Stimulated activated naive CD8-positive, alpha-beta T cell treated with anti-CD3 and anti-CD28 coated beads, Interleukin-15, Interleukin-2, amounts not matched to agents 100 ng/mL and 50 ng/mL, for 24 hours (primary cell): ENCODE measurements around the gene MTCL1.

Source experiments
- H3K27ac Mint-ChIP-seq: one replicate; pipeline ENCODE4 v1.8.0; 2021; ENCODE audit warnings: mild to moderate bottlenecking, mixed read lengths
- H3K27me3 Mint-ChIP-seq: one replicate; pipeline ENCODE4 v1.8.0; 2021; ENCODE audit warnings: mixed read lengths
- H3K36me3 Mint-ChIP-seq: one replicate; pipeline ENCODE4 v1.8.0; 2021; ENCODE audit warnings: low read depth, mixed read lengths
- H3K4me1 Mint-ChIP-seq: one replicate; pipeline ENCODE4 v1.8.0; 2021; ENCODE audit warnings: low read depth, mixed read lengths
- H3K4me3 Mint-ChIP-seq: one replicate; pipeline ENCODE4 v1.8.0; 2021; ENCODE audit warnings: mild to moderate bottlenecking, mixed read lengths
- H3K9me3 Mint-ChIP-seq: one replicate; pipeline ENCODE4 v1.8.0; 2021; ENCODE audit warnings: mixed read lengths

MTCL1 gene

DNA sequence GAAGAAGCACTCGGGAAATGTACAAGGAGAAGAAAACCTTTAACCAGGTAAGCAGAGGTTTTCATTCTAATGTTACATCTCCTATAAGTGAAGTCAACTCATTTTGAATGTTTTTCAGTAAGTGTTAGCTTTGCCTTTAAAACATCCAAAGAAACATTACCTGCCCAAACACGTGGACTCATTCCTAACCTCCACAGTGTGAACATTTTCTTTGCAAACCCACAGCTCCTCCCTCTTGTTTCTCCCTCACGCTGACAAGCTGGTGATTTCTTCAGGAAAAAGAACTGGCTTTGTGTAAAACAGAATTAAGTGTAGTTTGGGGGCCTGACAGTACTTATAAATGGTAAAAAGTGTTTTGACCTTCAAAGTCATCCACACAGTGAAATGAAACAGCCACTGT lies 72.5 kb downstream of the MTCL1 start:
- Mint-ChIP-seq H3K4me3 (no peak overlapping the region), H3K27ac (no peak overlapping the region), H3K36me3 (no peaks in the 10 kb centered on the region), H3K27me3 (no peaks in the 10 kb centered on the region), H3K9me3 (no peaks in the 10 kb centered on the region), H3K4me1 (no peaks in the 10 kb centered on the region)

DNA sequence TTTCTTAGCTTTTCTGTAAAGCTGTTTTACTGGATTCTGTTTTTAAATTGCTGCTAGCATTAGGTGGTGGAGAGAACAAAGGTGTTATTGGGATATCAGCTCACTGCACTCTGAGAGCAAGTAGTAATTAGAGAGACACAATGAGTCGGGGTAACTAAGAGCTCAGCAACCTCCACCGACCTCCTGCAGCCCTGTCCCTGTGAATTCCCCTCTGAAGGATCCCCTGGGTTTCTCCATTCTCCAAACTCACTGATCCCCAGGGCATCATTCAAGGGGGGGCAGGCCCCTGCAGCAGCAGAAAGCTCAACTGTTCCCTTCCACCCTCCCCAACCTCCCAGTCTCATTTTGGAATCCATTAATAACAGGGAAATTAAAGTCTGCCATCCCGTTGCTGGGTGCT lies 73.0 kb downstream of the MTCL1 start:
- Mint-ChIP-seq H3K27ac (no peak overlapping the region), H3K4me1 (no peaks in the 10 kb centered on the region), H3K4me3 (no peak overlapping the region), H3K9me3 (no peaks in the 10 kb centered on the region), H3K36me3 (no peaks in the 10 kb centered on the region), H3K27me3 (no peaks in the 10 kb centered on the region)

DNA sequence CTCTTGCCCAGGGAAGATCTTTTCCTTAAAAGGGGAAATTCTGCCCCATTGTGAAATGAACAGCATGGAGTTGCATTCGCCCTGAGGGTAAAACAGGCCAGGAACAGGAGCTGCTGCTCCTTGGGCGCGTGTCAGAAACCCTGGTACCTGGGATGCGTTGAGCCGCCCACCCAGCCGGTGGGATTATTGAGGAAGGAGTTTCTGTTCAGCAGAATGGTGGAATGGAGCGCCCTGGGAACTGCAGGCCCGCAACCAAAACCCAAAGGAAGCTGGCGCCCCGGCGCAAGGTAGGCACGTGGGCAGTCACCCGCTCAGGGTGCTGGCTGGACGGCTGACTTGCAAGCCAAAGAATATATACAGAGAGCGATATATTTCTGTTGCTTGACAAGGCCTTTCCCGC lies 73.5 kb downstream of the MTCL1 start:
- H3K4me3 Mint-ChIP-seq, result no peak overlapping the region
- H3K27me3 Mint-ChIP-seq, result no peaks in the 10 kb centered on the region
- H3K36me3 Mint-ChIP-seq, result no peaks in the 10 kb centered on the region
- H3K27ac Mint-ChIP-seq, result no peak overlapping the region
- no peaks in the 10 kb centered on the region for H3K9me3 Mint-ChIP-seq
- no peaks in the 10 kb centered on the region for H3K4me1 Mint-ChIP-seq

DNA sequence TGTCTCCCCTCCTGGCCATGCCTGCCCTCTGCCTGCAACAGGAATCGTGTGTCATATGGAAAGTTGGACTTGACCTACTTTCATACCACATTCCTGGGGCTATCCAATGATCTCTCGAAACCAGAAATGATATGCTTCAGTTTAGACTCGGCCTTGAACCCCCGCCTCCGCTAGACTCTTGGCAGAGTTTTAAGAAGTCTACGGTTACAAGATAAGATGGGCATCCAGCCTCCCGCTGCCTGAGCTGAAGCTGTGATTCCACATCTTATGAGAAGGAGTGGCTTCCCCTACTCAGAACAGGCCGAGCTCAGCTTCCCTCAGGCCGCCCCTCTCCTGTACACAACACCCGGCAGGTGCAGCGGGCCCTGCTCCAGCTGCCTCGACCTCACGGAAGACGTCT lies 73.9 kb downstream of the MTCL1 start:
- H3K36me3 Mint-ChIP-seq, result no peaks in the 10 kb centered on the region
- H3K27me3 Mint-ChIP-seq, result no peaks in the 10 kb centered on the region
- no peak overlapping the region for H3K4me3 Mint-ChIP-seq
- no peaks in the 10 kb centered on the region for H3K9me3 Mint-ChIP-seq
- H3K27ac Mint-ChIP-seq, result no peak overlapping the region
- H3K4me1 Mint-ChIP-seq, result no peaks in the 10 kb centered on the region

DNA sequence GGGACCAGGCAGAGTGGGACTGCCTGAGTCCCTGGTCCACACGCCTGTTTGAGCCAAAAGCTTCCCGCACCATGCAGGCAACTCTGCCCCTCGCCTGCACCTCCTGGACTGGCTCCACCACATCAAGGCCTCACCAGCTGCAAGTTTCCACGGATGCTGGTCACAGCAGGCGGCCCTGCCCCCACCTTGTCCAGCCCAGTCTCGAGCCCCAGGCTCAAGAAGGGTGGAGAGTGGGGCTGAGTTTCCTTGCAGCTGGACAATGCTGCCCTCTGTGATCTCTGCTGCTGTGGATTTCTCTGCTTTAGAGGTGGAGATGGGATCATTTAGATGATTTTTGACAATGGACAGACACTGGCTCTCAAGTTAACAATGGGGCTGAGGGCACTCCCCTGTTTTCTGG lies 74.9 kb downstream of the MTCL1 start:
- Mint-ChIP-seq H3K9me3 (no peaks in the 10 kb centered on the region), H3K27me3 (no peaks in the 10 kb centered on the region), H3K27ac (no peak overlapping the region), H3K4me1 (no peaks in the 10 kb centered on the region), H3K4me3 (no peak overlapping the region), H3K36me3 (no peaks in the 10 kb centered on the region)

DNA sequence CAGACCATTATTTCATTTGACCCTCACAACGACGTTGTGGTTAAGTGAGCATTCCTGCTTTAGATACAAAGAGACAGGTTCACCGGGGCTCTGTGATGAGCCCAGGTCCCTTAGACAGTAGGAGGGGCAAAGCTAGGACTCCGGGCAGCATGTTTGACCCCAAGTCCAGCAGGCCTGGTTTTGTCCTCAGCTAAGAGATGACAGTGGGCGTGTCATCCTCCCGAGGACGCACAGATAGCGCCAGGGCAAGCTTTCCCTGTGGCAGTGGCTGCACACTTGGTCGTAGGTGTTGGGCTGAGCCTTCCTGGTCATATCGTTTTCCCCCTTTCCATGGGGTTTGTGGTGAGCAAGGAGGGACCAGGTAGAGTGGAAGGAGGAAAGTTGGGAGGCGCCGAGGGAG lies 76.3 kb downstream of the MTCL1 start:
- no peak overlapping the region for H3K4me3 Mint-ChIP-seq
- H3K27ac Mint-ChIP-seq, result no peak overlapping the region
- H3K4me1 Mint-ChIP-seq, result peaks cover 4% of the 10 kb centered on the region

DNA sequence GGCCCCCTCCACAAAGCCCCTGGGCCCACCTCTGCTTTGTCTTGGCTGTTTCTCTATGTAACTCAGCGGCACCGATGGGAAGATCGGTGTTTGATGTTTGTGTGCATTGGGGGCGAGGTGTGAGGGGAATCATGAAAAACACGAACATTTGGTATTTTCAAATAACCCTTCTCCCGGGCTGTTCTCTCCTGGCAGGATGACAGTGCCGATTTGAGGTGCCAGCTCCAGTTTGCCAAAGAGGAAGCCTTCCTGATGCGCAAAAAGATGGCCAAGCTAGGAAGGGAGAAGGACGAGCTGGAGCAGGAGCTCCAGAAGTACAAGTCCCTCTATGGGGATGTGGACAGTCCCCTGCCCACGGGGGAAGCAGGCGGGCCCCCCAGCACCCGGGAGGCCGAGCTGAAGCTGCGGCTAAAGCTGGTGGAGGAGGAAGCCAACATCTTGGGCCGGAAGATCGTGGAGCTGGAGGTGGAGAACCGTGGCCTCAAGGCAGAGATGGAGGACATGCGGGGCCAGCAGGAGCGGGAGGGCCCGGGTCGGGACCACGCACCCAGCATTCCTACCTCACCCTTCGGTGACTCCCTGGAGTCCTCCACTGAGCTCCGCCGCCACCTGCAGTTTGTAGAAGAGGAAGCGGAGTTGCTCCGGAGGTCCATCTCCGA lies 78.1 kb downstream of the MTCL1 start:
- Mint-ChIP-seq H3K27me3 (peaks cover 7% of the 10 kb centered on the region), H3K4me1 (peaks cover 8% of the 10 kb centered on the region), H3K9me3 (no peaks in the 10 kb centered on the region), H3K4me3 (no peak overlapping the region), H3K27ac (no peak overlapping the region), H3K36me3 (no peaks in the 10 kb centered on the region)

More for the DNA sequence above, 76.3 kb downstream of the MTCL1 start:
- Mint-ChIP-seq H3K36me3 (no peaks in the 10 kb centered on the region), H3K9me3 (no peaks in the 10 kb centered on the region), H3K27me3 (peaks cover 3% of the 10 kb centered on the region)

DNA sequence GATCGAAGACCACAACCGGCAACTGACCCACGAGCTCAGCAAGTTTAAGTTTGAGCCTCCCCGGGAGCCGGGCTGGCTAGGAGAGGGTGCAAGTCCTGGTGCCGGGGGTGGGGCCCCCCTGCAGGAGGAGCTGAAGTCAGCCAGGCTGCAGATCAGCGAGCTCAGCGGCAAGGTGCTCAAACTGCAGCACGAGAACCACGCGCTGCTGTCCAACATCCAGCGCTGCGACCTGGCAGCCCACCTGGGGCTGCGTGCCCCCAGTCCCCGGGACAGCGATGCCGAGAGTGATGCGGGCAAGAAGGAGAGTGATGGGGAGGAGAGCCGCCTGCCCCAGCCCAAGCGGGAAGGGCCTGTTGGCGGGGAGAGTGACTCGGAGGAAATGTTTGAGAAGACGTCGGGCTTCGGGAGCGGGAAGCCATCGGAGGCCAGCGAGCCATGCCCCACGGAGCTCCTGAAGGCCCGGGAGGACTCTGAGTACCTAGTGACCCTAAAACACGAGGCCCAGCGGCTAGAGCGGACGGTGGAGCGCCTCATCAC lies 78.7 kb downstream of the MTCL1 start:
- H3K4me1 Mint-ChIP-seq, result peaks cover 8% of the 10 kb centered on the region
- no peak overlapping the region for H3K4me3 Mint-ChIP-seq
- H3K36me3 Mint-ChIP-seq, result no peaks in the 10 kb centered on the region
- peaks cover 7% of the 10 kb centered on the region for H3K27me3 Mint-ChIP-seq
- H3K27ac Mint-ChIP-seq, result no peak overlapping the region
- no peaks in the 10 kb centered on the region for H3K9me3 Mint-ChIP-seq

DNA sequence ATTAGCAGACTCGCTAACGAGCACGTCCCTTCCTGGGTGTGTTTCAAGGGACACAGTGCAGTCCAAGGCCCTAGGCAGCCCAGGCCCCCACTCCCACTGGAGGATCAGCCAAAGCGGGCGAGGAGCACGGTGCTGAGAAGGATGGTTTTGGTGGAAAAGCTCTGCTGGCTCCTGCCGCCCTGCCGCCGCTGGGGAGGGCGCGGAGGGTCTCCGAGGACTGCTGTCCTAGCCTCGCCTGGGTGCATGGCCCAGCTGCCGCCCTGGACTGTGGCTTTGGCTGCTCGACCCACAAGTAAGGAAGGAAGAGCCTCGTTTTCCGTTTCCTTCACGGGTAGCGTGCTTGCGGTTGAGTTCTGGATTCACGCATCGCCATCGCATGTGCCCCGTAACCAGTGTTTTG lies 79.9 kb downstream of the MTCL1 start:
- peaks cover 8% of the 10 kb centered on the region for H3K4me1 Mint-ChIP-seq
- no peak overlapping the region for H3K27ac Mint-ChIP-seq
- no peaks in the 10 kb centered on the region for H3K9me3 Mint-ChIP-seq
- no peak overlapping the region for H3K4me3 Mint-ChIP-seq
- H3K36me3 Mint-ChIP-seq, result no peaks in the 10 kb centered on the region
- H3K27me3 Mint-ChIP-seq, result peaks cover 7% of the 10 kb centered on the region

DNA sequence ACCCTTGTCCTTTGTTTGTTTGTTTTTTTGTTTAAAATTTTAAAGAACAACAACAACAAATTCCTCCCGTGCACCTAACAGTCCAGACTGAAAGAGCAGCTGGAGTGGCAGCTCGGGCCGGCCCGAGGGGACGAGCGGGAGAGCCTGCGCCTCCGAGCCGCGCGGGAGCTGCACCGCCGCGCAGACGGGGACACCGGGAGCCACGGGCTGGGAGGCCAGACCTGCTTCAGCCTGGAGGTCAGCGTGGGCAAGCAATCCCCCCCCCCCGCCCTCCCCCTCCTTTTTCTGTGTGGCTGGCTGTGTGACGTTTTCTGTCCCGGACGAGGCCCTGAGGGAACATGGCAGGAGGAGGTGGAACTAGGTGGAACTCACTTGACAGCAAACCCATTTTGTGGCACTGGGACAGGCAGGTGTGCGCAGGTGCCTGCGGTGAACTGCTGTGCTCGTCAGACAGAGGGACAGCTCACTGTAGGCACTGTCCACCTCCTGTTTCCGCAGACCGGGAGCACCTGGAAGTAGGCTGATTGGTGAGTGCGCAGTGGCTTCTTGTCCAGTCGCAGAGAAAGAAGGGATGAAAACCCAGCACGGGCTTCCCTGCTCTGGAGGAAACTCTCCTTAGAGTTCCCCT lies 80.6 kb downstream of the MTCL1 start:
- H3K4me1 Mint-ChIP-seq, result peaks cover 8% of the 10 kb centered on the region
- peaks cover 7% of the 10 kb centered on the region for H3K27me3 Mint-ChIP-seq
- H3K27ac Mint-ChIP-seq, result no peak overlapping the region
- no peaks in the 10 kb centered on the region for H3K36me3 Mint-ChIP-seq
- H3K9me3 Mint-ChIP-seq, result no peaks in the 10 kb centered on the region
- H3K4me3 Mint-ChIP-seq, result no peak overlapping the region

DNA sequence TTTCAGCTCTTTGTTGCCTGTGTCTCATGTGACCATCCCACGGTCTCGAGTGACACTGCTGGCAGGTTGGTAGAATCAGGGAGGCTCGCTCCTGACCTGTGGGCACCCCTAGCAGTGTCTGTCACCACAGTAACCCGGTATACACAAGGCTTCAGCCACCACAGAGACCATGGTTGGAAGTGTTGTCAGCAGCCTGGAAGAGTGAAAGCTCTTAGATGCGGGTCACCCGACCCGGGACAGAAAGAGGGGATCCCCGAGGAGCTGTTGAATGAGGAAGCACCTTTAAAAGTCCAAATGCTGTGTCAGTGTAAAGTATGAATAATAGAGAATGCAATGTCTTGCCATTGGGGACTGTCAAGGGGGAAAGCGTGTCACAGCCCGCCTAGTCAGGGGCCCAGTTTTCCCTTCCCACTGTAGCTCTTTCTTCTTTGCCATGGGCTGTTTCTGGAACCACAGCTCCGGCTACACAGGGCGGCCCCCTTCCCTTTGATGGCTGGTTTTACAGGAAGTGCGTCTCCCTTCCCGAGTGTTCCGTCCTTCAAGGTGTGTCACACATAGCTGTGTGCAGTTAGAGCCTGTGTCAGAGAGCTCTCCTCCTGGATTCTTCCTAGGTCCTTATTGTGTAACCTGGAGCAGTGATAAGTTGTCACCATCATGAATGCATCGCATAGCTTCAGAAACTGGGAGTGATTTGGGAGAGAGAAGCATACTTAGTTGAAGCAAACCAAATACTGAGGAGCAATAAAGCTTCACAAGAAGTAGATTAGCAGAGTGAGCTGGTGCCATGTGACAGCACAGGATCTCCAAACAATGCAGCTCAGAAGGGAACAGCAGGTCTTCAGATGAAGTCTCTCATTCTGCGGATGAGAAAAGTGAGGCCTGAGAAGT lies 81.4 kb downstream of the MTCL1 start:
- Mint-ChIP-seq H3K4me1 (peaks cover 8% of the 10 kb centered on the region), H3K27me3 (peaks cover 7% of the 10 kb centered on the region), H3K36me3 (no peaks in the 10 kb centered on the region), H3K9me3 (no peaks in the 10 kb centered on the region), H3K27ac (no peak overlapping the region), H3K4me3 (peak overlapping the region; percentile 32)

DNA sequence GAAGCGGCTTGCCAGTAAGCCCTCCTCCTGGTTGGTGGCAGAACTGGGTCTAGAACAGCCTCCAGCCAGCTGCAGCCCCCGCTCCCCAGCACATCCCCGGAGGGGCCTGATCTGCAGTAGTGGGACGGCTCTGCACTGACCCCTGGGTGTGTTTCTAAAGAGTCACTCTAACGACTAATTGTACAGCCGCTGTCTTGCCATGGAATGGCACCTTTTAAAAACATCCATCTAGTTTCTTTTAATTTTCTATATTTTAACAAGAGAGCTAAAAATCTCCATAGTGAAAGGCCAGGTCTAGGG lies 82.0 kb downstream of the MTCL1 start:
- no peak overlapping the region for H3K4me3 Mint-ChIP-seq
- peaks cover 8% of the 10 kb centered on the region for H3K4me1 Mint-ChIP-seq
- no peaks in the 10 kb centered on the region for H3K9me3 Mint-ChIP-seq
- no peak overlapping the region for H3K27ac Mint-ChIP-seq
- H3K27me3 Mint-ChIP-seq, result peaks cover 7% of the 10 kb centered on the region
- H3K36me3 Mint-ChIP-seq, result no peaks in the 10 kb centered on the region

DNA sequence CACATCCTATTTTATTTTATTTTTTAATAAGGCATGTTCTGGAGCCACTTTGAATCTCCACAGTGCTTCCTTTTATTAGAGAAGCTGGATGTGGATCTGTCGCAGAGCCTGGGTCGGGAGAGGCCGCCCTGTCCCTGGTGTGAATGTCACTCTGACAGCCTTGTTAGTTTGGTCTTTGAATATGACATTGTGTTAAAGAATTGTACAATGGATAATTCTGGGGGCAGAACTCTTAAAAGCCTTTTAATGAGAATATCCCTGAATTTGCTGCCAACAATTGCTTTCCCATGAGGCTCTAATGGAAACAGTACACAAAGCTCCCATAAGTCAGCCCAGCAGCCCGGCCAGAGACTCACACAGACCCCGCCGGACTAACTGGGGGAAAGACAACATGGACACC lies 82.4 kb downstream of the MTCL1 start:
- Mint-ChIP-seq H3K36me3 (no peaks in the 10 kb centered on the region), H3K27ac (no peak overlapping the region), H3K4me1 (peaks cover 8% of the 10 kb centered on the region), H3K27me3 (peaks cover 7% of the 10 kb centered on the region), H3K4me3 (no peak overlapping the region), H3K9me3 (no peaks in the 10 kb centered on the region)

DNA sequence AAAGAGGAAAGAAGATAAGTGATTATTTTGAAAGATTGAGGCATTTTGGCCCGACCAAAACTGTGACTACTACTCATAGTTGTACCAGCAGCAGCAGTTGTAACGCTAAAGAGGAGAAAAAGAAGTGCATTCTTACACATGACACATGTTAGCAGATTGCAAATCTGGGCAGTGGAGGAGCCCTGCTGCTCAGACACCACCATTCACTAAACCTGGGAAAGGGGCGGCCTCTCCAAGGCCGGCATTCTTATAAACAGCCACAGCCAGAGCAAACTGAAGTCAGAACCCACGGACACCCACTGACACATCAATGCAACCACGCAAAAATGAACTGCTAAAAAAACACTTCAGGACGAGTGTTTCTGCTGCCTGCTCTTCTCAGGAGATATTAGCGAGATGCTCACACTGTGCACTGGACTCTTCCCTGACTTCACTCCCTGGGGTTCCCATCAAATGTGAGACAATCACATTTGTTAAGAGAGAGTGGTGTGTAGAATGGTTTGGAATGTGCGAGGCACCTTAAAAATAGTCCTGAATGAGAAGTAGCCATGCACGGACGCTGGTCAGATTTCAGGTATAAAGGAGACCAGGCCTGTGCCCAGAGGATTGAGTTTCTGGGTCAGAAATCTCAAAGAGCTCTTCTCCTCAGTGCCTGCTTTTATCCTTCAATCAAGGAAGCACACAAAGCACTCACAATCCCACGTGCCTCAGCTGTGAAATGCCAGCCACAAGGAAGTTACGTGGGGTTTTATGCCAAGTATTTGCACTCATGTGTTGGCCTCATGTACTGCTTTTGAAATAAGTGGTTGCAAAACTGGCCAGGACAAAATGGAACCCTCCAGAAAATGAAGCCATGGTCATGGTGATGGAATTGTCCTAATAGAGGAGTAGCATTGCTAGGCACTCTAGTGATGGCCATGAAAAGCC lies 83.4 kb downstream of the MTCL1 start:
- H3K9me3 Mint-ChIP-seq, result no peaks in the 10 kb centered on the region
- peaks cover 7% of the 10 kb centered on the region for H3K27me3 Mint-ChIP-seq
- no peak overlapping the region for H3K4me3 Mint-ChIP-seq
- peaks cover 8% of the 10 kb centered on the region for H3K4me1 Mint-ChIP-seq
- H3K36me3 Mint-ChIP-seq, result no peaks in the 10 kb centered on the region
- no peak overlapping the region for H3K27ac Mint-ChIP-seq
